ENCODE measurements around the gene FAT1.
A peak's percentile ranks its signal among the peaks of the same experiment; 100 is the strongest.

FAT1 gene

DNA sequence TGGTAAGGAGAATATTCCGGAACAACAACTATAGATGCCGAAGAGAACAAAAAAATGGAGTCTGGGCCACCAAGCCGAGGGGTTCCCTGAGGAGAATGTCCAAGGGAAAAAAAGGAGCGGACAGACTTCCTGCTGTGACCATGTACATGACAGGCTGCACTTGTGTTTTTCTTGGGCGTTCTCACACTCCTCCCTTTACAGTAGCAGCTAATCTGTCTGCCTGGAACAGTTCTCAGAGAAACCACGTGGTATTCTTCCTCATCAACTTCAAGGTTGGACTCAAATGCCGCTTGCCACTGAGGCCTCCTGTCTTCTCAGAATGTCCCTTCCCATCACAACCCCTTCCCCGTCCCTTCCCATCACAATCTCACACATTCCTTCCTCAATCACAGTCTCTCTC is 137.5 kb downstream of the FAT1 start:
- Histone ChIP-seq H3K4me2 (ENCODE audit: insufficient read depth, low read length, poor library complexity, severe bottlenecking) (no peak overlapping the region), H2AFZ (ENCODE audit: low read length) (no peak overlapping the region), H2BK5ac (ENCODE audit: low read length) (no peak overlapping the region), H3K14ac (ENCODE audit: low read length) (no peak overlapping the region), H3K79me1 (ENCODE audit: low read depth, low read length) (peaks cover 2% of the 10 kb centered on the region), H3K27ac (replicated peaks; ENCODE audit: low read length) (no peak overlapping the region), H3K23ac (ENCODE audit: low read depth, low read length, poor library complexity) (no peak overlapping the region), H4K91ac (ENCODE audit: low read depth, low read length, poor library complexity) (no peak overlapping the region), H2BK120ac (ENCODE audit: low read depth, low read length) (no peak overlapping the region), H2BK15ac (ENCODE audit: low read length) (no peak overlapping the region), H3K18ac (ENCODE audit: low read length) (no peak overlapping the region), H3K9me3 (replicated peaks in 1 of 2; ENCODE audit: control insufficient read depth in 2 of 2, insufficient read depth in 1 of 2, low read depth in 1 of 2, low read length in 2 of 2) (peaks cover 7 to 27% of the 10 kb centered on the region in 2 donors), H3K9ac (ENCODE audit: low read depth, low read length, poor library complexity) (no peak overlapping the region), H3K4ac (ENCODE audit: low read length) (no peak overlapping the region), H3K4me3 (ENCODE audit: low read length in 2 of 2) (no peak overlapping the region), H4K8ac (ENCODE audit: low read depth, low read length) (no peak overlapping the region), H2AK5ac (ENCODE audit: low read depth, low read length) (no peak overlapping the region), H3K36me3 (replicated peaks in 1 of 2; ENCODE audit: control insufficient read depth in 2 of 2, insufficient read depth in 2 of 2, low read length in 2 of 2) (peaks cover 31 to 95% of the 10 kb centered on the region in 2 donors), H2BK12ac (ENCODE audit: low read length) (no peak overlapping the region), H3K4me1 (ENCODE audit: control insufficient read depth in 2 of 2, insufficient read depth in 1 of 2, low read depth in 1 of 2, low read length in 2 of 2) (peaks cover 0 to 5% of the 10 kb centered on the region in 2 donors), H3K27me3 (ENCODE audit: control insufficient read depth in 3 of 3, insufficient read depth in 3 of 3, low read depth in 1 of 3, low read length in 3 of 3) (no peaks in the 10 kb centered on the region)
- no peak for DNase-seq (ENCODE audit: low spot score)
- WGBS, 2 donors (ENCODE audit: extremely low coverage in 2 of 2, insufficient read length in 2 of 2, insufficient replicate concordance in 1 of 2), result 100% methylated on average over 1 of the region's 8 CpGs; no CpG with 5 or more reads in 1 of the 2 donors

DNA sequence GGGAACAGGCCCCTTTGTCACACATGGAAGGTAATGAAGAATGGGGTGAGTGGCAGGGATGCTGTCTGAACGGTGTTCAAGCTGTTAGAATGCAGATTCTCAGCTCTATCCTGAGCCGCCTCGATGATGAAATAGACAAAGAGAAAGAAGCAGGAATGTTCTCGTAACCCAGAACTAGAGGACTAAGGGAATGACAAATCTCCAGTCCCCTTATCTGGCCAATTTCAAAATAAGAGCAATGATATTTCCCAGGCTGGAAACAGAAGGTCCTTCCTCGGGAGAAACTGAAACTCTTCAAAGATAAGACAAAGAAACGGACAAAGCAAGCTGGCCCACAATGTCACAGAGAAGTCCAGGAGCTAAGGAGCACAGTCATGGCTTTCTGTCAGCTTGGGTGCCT is 138.7 kb downstream of the FAT1 start:
- Histone ChIP-seq H3K27ac (replicated peaks; ENCODE audit: low read length) (peak overlapping the region; percentile 22), H3K9me3 (replicated peaks in 1 of 2; ENCODE audit: control insufficient read depth in 2 of 2, insufficient read depth in 1 of 2, low read depth in 1 of 2, low read length in 2 of 2) (peaks cover 7 to 27% of the 10 kb centered on the region in 2 donors), H3K4me2 (ENCODE audit: insufficient read depth, low read length, poor library complexity, severe bottlenecking) (no peak overlapping the region), H2BK5ac (ENCODE audit: low read length) (no peak overlapping the region), H4K8ac (ENCODE audit: low read depth, low read length) (no peak overlapping the region), H2AK5ac (ENCODE audit: low read depth, low read length) (no peak overlapping the region), H3K4me3 (ENCODE audit: low read length in 2 of 2) (no peak overlapping the region), H2BK15ac (ENCODE audit: low read length) (no peak overlapping the region), H3K14ac (ENCODE audit: low read length) (no peak overlapping the region), H3K27me3 (ENCODE audit: control insufficient read depth in 3 of 3, insufficient read depth in 3 of 3, low read depth in 1 of 3, low read length in 3 of 3) (no peaks in the 10 kb centered on the region), H3K79me1 (ENCODE audit: low read depth, low read length) (peaks cover 2% of the 10 kb centered on the region), H4K91ac (ENCODE audit: low read depth, low read length, poor library complexity) (no peak overlapping the region), H3K36me3 (replicated peaks in 1 of 2; ENCODE audit: control insufficient read depth in 2 of 2, insufficient read depth in 2 of 2, low read length in 2 of 2) (peaks cover 26 to 85% of the 10 kb centered on the region in 2 donors), H3K9ac (ENCODE audit: low read depth, low read length, poor library complexity) (no peak overlapping the region), H2BK12ac (ENCODE audit: low read length) (no peak overlapping the region), H3K23ac (ENCODE audit: low read depth, low read length, poor library complexity) (no peak overlapping the region), H2BK120ac (ENCODE audit: low read depth, low read length) (no peak overlapping the region), H2AFZ (ENCODE audit: low read length) (no peak overlapping the region), H3K4ac (ENCODE audit: low read length) (no peak overlapping the region), H3K18ac (ENCODE audit: low read length) (no peak overlapping the region), H3K4me1 (ENCODE audit: control insufficient read depth in 2 of 2, insufficient read depth in 1 of 2, low read depth in 1 of 2, low read length in 2 of 2) (peaks cover 0 to 4% of the 10 kb centered on the region in 2 donors)
- no CpG with 5 or more reads among the region's 6 CpGs for WGBS, 2 donors (ENCODE audit: extremely low coverage in 2 of 2, insufficient read length in 2 of 2, insufficient replicate concordance in 1 of 2)
- DNase-seq (ENCODE audit: low spot score), result no peak

DNA sequence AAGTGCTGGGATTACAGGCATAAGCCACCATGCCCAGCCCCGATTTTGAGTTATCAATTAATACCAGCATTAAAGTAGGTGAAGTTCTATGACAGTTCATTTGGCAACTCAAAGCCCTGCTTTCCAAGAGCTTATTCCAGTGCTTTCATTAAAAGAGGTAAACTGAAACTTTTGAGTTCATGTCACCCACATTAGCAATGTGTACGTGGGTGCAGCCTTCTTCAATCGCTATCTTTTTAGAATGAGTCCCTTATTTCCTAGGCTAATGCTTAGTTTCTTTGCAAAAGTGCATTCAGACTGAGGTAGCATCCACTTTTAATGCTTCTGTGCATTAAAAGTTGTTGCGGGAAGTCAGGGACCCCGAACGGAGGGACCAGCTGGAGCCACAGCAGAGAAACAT is 142.2 kb downstream of the FAT1 start:
- Histone ChIP-seq H2AK5ac (ENCODE audit: low read depth, low read length) (no peak overlapping the region), H3K23ac (ENCODE audit: low read depth, low read length, poor library complexity) (no peak overlapping the region), H3K27me3 (ENCODE audit: control insufficient read depth in 3 of 3, insufficient read depth in 3 of 3, low read depth in 1 of 3, low read length in 3 of 3) (no peaks in the 10 kb centered on the region), H3K9me3 (replicated peaks in 1 of 2; ENCODE audit: control insufficient read depth in 2 of 2, insufficient read depth in 1 of 2, low read depth in 1 of 2, low read length in 2 of 2) (peaks cover 5 to 25% of the 10 kb centered on the region in 2 donors), H2BK12ac (ENCODE audit: low read length) (no peak overlapping the region), H3K4ac (ENCODE audit: low read length) (no peak overlapping the region), H4K8ac (ENCODE audit: low read depth, low read length) (no peak overlapping the region), H2AFZ (ENCODE audit: low read length) (no peak overlapping the region), H3K14ac (ENCODE audit: low read length) (no peak overlapping the region), H3K27ac (replicated peaks; ENCODE audit: low read length) (no peak overlapping the region), H3K36me3 (replicated peaks in 1 of 2; ENCODE audit: control insufficient read depth in 2 of 2, insufficient read depth in 2 of 2, low read length in 2 of 2) (peaks cover 16 to 50% of the 10 kb centered on the region in 2 donors), H2BK120ac (ENCODE audit: low read depth, low read length) (no peak overlapping the region), H3K9ac (ENCODE audit: low read depth, low read length, poor library complexity) (no peak overlapping the region), H3K18ac (ENCODE audit: low read length) (no peak overlapping the region), H3K79me1 (ENCODE audit: low read depth, low read length) (peaks cover 1% of the 10 kb centered on the region), H3K4me1 (ENCODE audit: control insufficient read depth in 2 of 2, insufficient read depth in 1 of 2, low read depth in 1 of 2, low read length in 2 of 2) (peaks cover 0 to 4% of the 10 kb centered on the region in 2 donors), H4K91ac (ENCODE audit: low read depth, low read length, poor library complexity) (no peak overlapping the region), H2BK15ac (ENCODE audit: low read length) (no peak overlapping the region), H3K4me3 (ENCODE audit: low read length in 2 of 2) (no peak overlapping the region), H2BK5ac (ENCODE audit: low read length) (no peak overlapping the region), H3K4me2 (ENCODE audit: insufficient read depth, low read length, poor library complexity, severe bottlenecking) (no peak overlapping the region)
- no peak for DNase-seq (ENCODE audit: low spot score)
- no CpG with 5 or more reads among the region's 6 CpGs for WGBS, 2 donors (ENCODE audit: extremely low coverage in 2 of 2, insufficient read length in 2 of 2, insufficient replicate concordance in 1 of 2)

DNA sequence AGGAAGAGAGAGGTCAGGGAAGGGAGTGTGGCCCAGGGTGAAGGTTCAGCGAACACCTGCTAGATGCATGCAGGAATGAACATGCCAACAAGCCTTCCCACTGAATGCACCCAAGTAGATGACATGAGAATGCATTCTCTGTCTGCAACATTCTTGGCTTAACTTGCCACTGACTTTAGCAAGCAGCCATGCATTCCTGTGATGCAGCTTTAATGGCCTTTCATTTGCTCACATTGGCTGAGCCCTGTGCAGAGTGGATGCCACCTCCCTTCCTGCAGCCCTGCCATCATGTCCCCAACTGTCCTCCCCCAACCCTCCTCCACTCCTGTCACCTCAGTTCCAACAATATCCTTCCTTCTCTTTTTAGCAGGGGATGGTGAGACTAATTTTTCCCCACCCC is 143.0 kb downstream of the FAT1 start:
- H2BK5ac ChIP-seq (ENCODE audit: low read length), result no peak overlapping the region
- no peak for DNase-seq (ENCODE audit: low spot score)
- H3K27ac ChIP-seq (replicated peaks; ENCODE audit: low read length), result no peak overlapping the region
- H3K14ac ChIP-seq (ENCODE audit: low read length), result no peak overlapping the region
- no peaks in the 10 kb centered on the region for H3K79me1 ChIP-seq (ENCODE audit: low read depth, low read length)
- no peak overlapping the region for H2BK12ac ChIP-seq (ENCODE audit: low read length)
- no peak overlapping the region for H2AFZ ChIP-seq (ENCODE audit: low read length)
- H3K4me3 ChIP-seq (ENCODE audit: low read length in 2 of 2), result no peak overlapping the region
- H3K23ac ChIP-seq (ENCODE audit: low read depth, low read length, poor library complexity), result no peak overlapping the region
- H4K91ac ChIP-seq (ENCODE audit: low read depth, low read length, poor library complexity), result no peak overlapping the region
- H3K9ac ChIP-seq (ENCODE audit: low read depth, low read length, poor library complexity), result no peak overlapping the region
- H3K36me3 ChIP-seq (replicated peaks in 1 of 2; ENCODE audit: control insufficient read depth in 2 of 2, insufficient read depth in 2 of 2, low read length in 2 of 2), result peaks cover 12 to 43% of the 10 kb centered on the region in 2 donors
- H2AK5ac ChIP-seq (ENCODE audit: low read depth, low read length), result no peak overlapping the region
- no peak overlapping the region for H4K8ac ChIP-seq (ENCODE audit: low read depth, low read length)
- H3K18ac ChIP-seq (ENCODE audit: low read length), result peak overlapping the region; percentile 42
- no peaks in the 10 kb centered on the region for H3K27me3 ChIP-seq (ENCODE audit: control insufficient read depth in 3 of 3, insufficient read depth in 3 of 3, low read depth in 1 of 3, low read length in 3 of 3)
- peaks cover 0 to 2% of the 10 kb centered on the region in 2 donors for H3K4me1 ChIP-seq (ENCODE audit: control insufficient read depth in 2 of 2, insufficient read depth in 1 of 2, low read depth in 1 of 2, low read length in 2 of 2)
- no peak overlapping the region for H3K4me2 ChIP-seq (ENCODE audit: insufficient read depth, low read length, poor library complexity, severe bottlenecking)
- H3K4ac ChIP-seq (ENCODE audit: low read length), result no peak overlapping the region
- peaks cover 4 to 21% of the 10 kb centered on the region in 2 donors for H3K9me3 ChIP-seq (replicated peaks in 1 of 2; ENCODE audit: control insufficient read depth in 2 of 2, insufficient read depth in 1 of 2, low read depth in 1 of 2, low read length in 2 of 2)
- no CpG with 5 or more reads among the region's 1 CpG for WGBS, 2 donors (ENCODE audit: extremely low coverage in 2 of 2, insufficient read length in 2 of 2, insufficient replicate concordance in 1 of 2)
- no peak overlapping the region for H2BK15ac ChIP-seq (ENCODE audit: low read length)
- H2BK120ac ChIP-seq (ENCODE audit: low read depth, low read length), result no peak overlapping the region
